HEK293T (cell line): Measurements from ENCODE around the gene PROK1.

Experiments
- CTCF ChIA-PET: fragments of 350-600 bp; formaldehyde crosslinking; extraction: SDS; loops from one replicate; lab custom pipeline; 2021; ENCODE audit warnings: antibody characterized with exemption, inconsistent platforms; lab: Yijun Ruan, JAX
- POLR2A ChIA-PET: fragments of 350-600 bp; formaldehyde crosslinking; extraction: SDS; loops from one replicate; lab custom pipeline; 2020; ENCODE audit warnings: antibody characterized with exemption, inconsistent platforms; lab: Yijun Ruan, JAX
- DNase-seq: peaks from one replicate; pipeline ENCODE4 v3.0.0; 2012; ENCODE audit warnings: mixed read lengths; ENCODE audit errors: extremely low spot score
- ARNT ChIP-seq: fragments of 450-650 bp; IDR thresholded peaks from 2 replicates; pipeline ENCODE4 v1.6.1; 2017; ENCODE audit warnings: mild to moderate bottlenecking
- BHLHE40 ChIP-seq: fragments of 450-650 bp; IDR thresholded peaks from 2 replicates; pipeline ENCODE4 v1.6.1; 2016; ENCODE audit warnings: mild to moderate bottlenecking, moderate library complexity, borderline replicate concordance
- CTBP1 ChIP-seq: fragments of 450-650 bp; IDR thresholded peaks from 2 replicates; pipeline ENCODE4 v1.6.1; 2016; ENCODE audit warnings: borderline replicate concordance
- ELF4 ChIP-seq: fragments of 450-650 bp; IDR thresholded peaks from 2 replicates; pipeline ENCODE4 v1.6.1; 2017; ENCODE audit warnings: antibody characterized with exemption
- FOXA1 ChIP-seq: fragments of 450-650 bp; IDR thresholded peaks from 2 replicates; pipeline ENCODE4 v1.6.1; 2016; ENCODE audit warnings: mild to moderate bottlenecking
- FOXK2 ChIP-seq: fragments of 450-650 bp; IDR thresholded peaks from 2 replicates; pipeline ENCODE4 v1.6.1; 2016; ENCODE audit warnings: mild to moderate bottlenecking
- FOXM1 ChIP-seq: fragments of 450-650 bp; IDR thresholded peaks from 2 replicates; pipeline ENCODE4 v1.6.1; 2017; ENCODE audit warnings: mild to moderate bottlenecking, borderline replicate concordance
- HDGF ChIP-seq: fragments of 450-650 bp; IDR thresholded peaks from 2 replicates; pipeline ENCODE4 v1.6.1; 2017; ENCODE audit warnings: antibody characterized with exemption, borderline replicate concordance
- L3MBTL2 ChIP-seq: fragments of 450-650 bp; conservative IDR thresholded peaks from 2 replicates; pipeline ENCODE4 v1.6.1; 2016; ENCODE audit warnings: mild to moderate bottlenecking
- LEF1 ChIP-seq: fragments of 450-650 bp; IDR thresholded peaks from 2 replicates; pipeline ENCODE4 v1.6.1; 2017; ENCODE audit warnings: mild to moderate bottlenecking, borderline replicate concordance
- NFRKB ChIP-seq: fragments of 450-650 bp; IDR thresholded peaks from 2 replicates; pipeline ENCODE4 v1.6.1; 2016; ENCODE audit warnings: mild to moderate bottlenecking, moderate library complexity
- PKNOX1 ChIP-seq: fragments of 450-650 bp; IDR thresholded peaks from 2 replicates; pipeline ENCODE4 v1.6.1; 2016
- SP1 ChIP-seq: fragments of 450-650 bp; IDR thresholded peaks from 2 replicates; pipeline ENCODE4 v1.6.1; 2017
- SUZ12 ChIP-seq: fragments of 450-650 bp; IDR thresholded peaks from 2 replicates; pipeline ENCODE4 v1.6.1; 2016; ENCODE audit warnings: mild to moderate bottlenecking
- TARDBP ChIP-seq: fragments of 450-650 bp; IDR thresholded peaks from 2 replicates; pipeline ENCODE4 v1.6.1; 2016
- ZNF384 ChIP-seq: fragments of 450-650 bp; IDR thresholded peaks from 2 replicates; pipeline ENCODE4 v1.6.1; 2016

Gene PROK1

GRCh38 chr1:110420023-110420662 is 30.8 kb upstream of the PROK1 start:
- DNase-seq = no peak
- ChIA-PET CTCF (no interaction called here), POLR2A (no interaction called here)
- TF ChIP-seq SP1 = no peak
- TF ChIP-seq TARDBP = no peak
- TF ChIP-seq PKNOX1 = no peak
- TF ChIP-seq L3MBTL2 = no peak
- no peak for TF ChIP-seq LEF1
- TF ChIP-seq FOXK2 = no peak
- no peak for TF ChIP-seq ARNT
- no peak for TF ChIP-seq CTBP1
- TF ChIP-seq FOXA1 = no peak
- TF ChIP-seq NFRKB = no peak
- no peak for TF ChIP-seq FOXM1
- TF ChIP-seq HDGF = no peak
- no peak for TF ChIP-seq ELF4
- no peak for TF ChIP-seq BHLHE40
- TF ChIP-seq SUZ12 = no peak
- TF ChIP-seq ZNF384 = no peak

- no peak for DNase-seq
- no peak for TF ChIP-seq HDGF
- TF ChIP-seq ARNT = no peak
- TF ChIP-seq SP1 = no peak
- no peak for TF ChIP-seq ELF4
- no peak for TF ChIP-seq SUZ12
- TF ChIP-seq L3MBTL2 = no peak
- no peak for TF ChIP-seq FOXK2
- CTCF ChIA-PET = interaction anchor here (1.2 kb wide), 1 partner anchor 213 kb away, joined by 3 read pairs; no protein-coding TSS in a partner anchor
- POLR2A ChIA-PET = interaction anchor here (0.8 to 1.1 kb wide), 2 partner anchors 9 to 13 kb away, joined by 3 read pairs; no protein-coding TSS in a partner anchor
Measured at GRCh38 chr1:110420874-110421793, 29.8 kb upstream of the PROK1 start.

GRCh38 chr1:110424699-110425611 is 26.0 kb upstream of the PROK1 start:
- CTCF ChIA-PET = interaction anchor here (0.7 to 0.9 kb wide), 2 partner anchors 13 to 326 kb away, joined by 3 to 4 read pairs; no protein-coding TSS in a partner anchor
- POLR2A ChIA-PET = interaction anchor here (1.4 kb wide), 1 partner anchor 13 kb away, joined by 3 read pairs; no protein-coding TSS in a partner anchor
- TF ChIP-seq ELF4 = no peak
- no peak for TF ChIP-seq NFRKB
- no peak for DNase-seq

GRCh38 chr1:110425612-110426152 is 25.3 kb upstream of the PROK1 start:
- ChIA-PET POLR2A (interaction anchor here (1.4 kb wide), 1 partner anchor 14 kb away, joined by 3 read pairs; no protein-coding TSS in a partner anchor), CTCF (interaction anchor here (0.9 to 1.4 kb wide), 2 partner anchors 14 to 34 kb away, joined by 3 to 4 read pairs; no protein-coding TSS in a partner anchor)
- TF ChIP-seq LEF1 (no peak), BHLHE40 (no peak), ZNF384 (no peak), SUZ12 (no peak), FOXM1 (no peak), TARDBP (no peak), SP1 (no peak), HDGF (no peak), FOXK2 (no peak)
- DNase-seq = no peak

- no peak for DNase-seq
- ChIA-PET CTCF (interaction anchor here (1.4 kb wide), 1 partner anchor 33 kb away, joined by 3 read pairs; no protein-coding TSS in a partner anchor), POLR2A (no interaction called here)
- TF ChIP-seq FOXK2 (no peak), TARDBP (no peak), SUZ12 (no peak), SP1 (no peak), HDGF (no peak)
Measured at GRCh38 chr1:110426854-110427253, 24.1 kb upstream of the PROK1 start.

GRCh38 chr1:110428946-110429345 is 22.0 kb upstream of the PROK1 start:
- TF ChIP-seq FOXA1 = no peak
- TF ChIP-seq SP1 = no peak
- no peak for TF ChIP-seq ARNT
- no peak for TF ChIP-seq FOXM1
- no peak for DNase-seq
- ChIA-PET POLR2A (interaction anchor here (1.6 kb wide), 1 partner anchor 90 kb away, joined by 5 read pairs; the partner anchor contains the start of gene RBM15), CTCF (interaction anchor here (0.6 to 1.1 kb wide), 2 partner anchors 17 to 31 kb away, joined by 4 to 8 read pairs; no protein-coding TSS in a partner anchor)
